Measurements from ENCODE around the gene SMARCE1.

The SMARCE1 gene

DNA sequence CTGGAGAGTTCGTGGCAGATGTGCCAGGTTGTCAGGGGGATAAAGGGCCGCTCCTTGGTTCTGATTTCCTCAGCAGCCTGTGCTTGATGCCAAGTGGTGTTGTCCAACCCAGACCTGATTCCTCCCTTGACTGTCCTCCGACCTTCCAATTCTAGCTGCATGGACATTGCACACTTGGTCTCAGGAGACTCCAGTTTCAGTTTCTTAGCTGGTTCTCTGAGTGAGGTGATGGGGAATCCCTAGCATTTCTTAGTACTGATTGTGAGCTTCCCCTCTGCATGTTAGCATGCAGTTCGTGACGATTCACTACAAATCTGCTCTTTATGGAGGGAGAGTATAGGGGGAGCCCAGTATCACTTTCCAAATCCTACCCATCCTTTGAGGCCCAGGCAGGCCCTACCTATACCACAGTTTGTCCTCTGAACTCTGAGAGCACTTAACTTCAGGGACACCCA is 70.0 kb downstream of the SMARCE1 start:
- Histone ChIP-seq H3K9me2 (replicated peaks; ENCODE audit: insufficient read depth, low read length) (no peaks in the 10 kb centered on the region), H4K20me1 (ENCODE audit: low read depth, low read length) (no peaks in the 10 kb centered on the region), H3K79me2 (ENCODE audit: insufficient read depth, low read length) (no peaks in the 10 kb centered on the region), H2AFZ (ENCODE audit: low read depth, low read length, severe bottlenecking) (no peak overlapping the region), H3K4me3 (ENCODE audit: insufficient read depth, low read length, poor library complexity, severe bottlenecking) (no peak overlapping the region), H3K27me3 (ENCODE audit: low read length) (peaks cover 5% of the 10 kb centered on the region; the same call in 1 of the 2 replicates), H3K9ac (ENCODE audit: low read length) (no peak overlapping the region), H3K27ac (ENCODE audit: low read depth, low read length) (no peak overlapping the region), H3K9me3 (ENCODE audit: insufficient read depth, low read length) (no peaks in the 10 kb centered on the region; the same call in 1 of the 2 replicates), H3K36me3 (ENCODE audit: low read length) (peaks cover 5% of the 10 kb centered on the region; the same call in 1 of the 2 replicates), H3K4me2 (ENCODE audit: low read depth, low read length, poor library complexity, severe bottlenecking) (no peak overlapping the region), H3F3A (ENCODE audit: insufficient read depth) (no peaks in the 10 kb centered on the region)
- TF ChIP-seq, protein P1, sequence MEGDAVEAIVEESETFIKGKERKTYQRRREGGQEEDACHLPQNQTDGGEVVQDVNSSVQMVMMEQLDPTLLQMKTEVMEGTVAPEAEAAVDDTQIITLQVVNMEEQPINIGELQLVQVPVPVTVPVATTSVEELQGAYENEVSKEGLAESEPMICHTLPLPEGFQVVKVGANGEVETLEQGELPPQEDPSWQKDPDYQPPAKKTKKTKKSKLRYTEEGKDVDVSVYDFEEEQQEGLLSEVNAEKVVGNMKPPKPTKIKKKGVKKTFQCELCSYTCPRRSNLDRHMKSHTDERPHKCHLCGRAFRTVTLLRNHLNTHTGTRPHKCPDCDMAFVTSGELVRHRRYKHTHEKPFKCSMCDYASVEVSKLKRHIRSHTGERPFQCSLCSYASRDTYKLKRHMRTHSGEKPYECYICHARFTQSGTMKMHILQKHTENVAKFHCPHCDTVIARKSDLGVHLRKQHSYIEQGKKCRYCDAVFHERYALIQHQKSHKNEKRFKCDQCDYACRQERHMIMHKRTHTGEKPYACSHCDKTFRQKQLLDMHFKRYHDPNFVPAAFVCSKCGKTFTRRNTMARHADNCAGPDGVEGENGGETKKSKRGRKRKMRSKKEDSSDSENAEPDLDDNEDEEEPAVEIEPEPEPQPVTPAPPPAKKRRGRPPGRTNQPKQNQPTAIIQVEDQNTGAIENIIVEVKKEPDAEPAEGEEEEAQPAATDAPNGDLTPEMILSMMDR (IDR thresholded peaks at IDR 0.05; ENCODE audit: insufficient read depth, low read length, poor library complexity, severe bottlenecking): no peak
- TF ChIP-seq EZH2phosphoT487 (conservative IDR thresholded peaks at IDR 0.05; ENCODE audit: low read length): no peak

DNA sequence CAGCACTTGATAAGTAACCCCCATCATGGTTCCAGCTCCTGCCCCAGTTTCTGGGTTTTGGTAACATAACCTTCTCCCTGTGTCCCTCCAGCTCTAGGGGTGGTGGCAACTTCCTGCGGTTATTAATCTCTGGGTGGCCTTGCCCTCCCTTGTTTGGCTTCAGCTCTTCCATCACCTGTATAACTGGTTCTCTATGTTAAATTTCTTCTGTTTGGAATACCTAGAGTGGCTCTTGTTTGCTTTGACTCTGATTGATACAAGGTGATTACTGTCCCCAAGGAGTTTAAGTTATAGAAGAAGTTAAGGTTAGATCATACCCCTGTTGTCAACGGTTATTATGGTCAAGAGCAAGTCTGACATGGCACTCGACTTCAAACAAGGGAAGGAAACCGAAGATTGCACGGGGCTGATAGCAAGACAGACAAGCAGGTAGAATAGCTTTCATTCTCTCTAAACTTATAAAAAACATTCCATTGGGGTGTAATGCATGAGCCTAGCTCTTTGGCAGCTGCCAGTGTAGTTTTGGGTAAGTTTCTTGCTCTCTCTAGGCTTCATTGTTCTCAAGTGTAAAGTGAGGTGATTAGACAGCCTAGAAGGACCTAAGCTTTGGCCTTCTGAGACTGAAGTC is 71.4 kb downstream of the SMARCE1 start:
- peaks cover 5% of the 10 kb centered on the region; the same call in 1 of the 2 replicates for H3K36me3 ChIP-seq (ENCODE audit: low read length)
- H4K20me1 ChIP-seq (ENCODE audit: low read depth, low read length): no peaks in the 10 kb centered on the region
- H3K4me2 ChIP-seq (ENCODE audit: low read depth, low read length, poor library complexity, severe bottlenecking): no peak overlapping the region
- no peak overlapping the region for H3K9ac ChIP-seq (ENCODE audit: low read length)
- H2AFZ ChIP-seq (ENCODE audit: low read depth, low read length, severe bottlenecking): no peak overlapping the region
- H3K27me3 ChIP-seq (ENCODE audit: low read length): peaks cover 5% of the 10 kb centered on the region; the same call in 1 of the 2 replicates
- H3K4me3 ChIP-seq (ENCODE audit: insufficient read depth, low read length, poor library complexity, severe bottlenecking): no peak overlapping the region
- TF ChIP-seq, protein P1 (IDR thresholded peaks at IDR 0.05; ENCODE audit: insufficient read depth, low read length, poor library complexity, severe bottlenecking): no peak
- no peak for TF ChIP-seq EZH2phosphoT487 (conservative IDR thresholded peaks at IDR 0.05; ENCODE audit: low read length)
- no peak overlapping the region for H3K27ac ChIP-seq (ENCODE audit: low read depth, low read length)
- no peaks in the 10 kb centered on the region for H3K9me2 ChIP-seq (replicated peaks; ENCODE audit: insufficient read depth, low read length)
- H3K9me3 ChIP-seq (ENCODE audit: insufficient read depth, low read length): no peaks in the 10 kb centered on the region; the same call in 1 of the 2 replicates
- H3F3A ChIP-seq (ENCODE audit: insufficient read depth): no peaks in the 10 kb centered on the region
- no peaks in the 10 kb centered on the region for H3K79me2 ChIP-seq (ENCODE audit: insufficient read depth, low read length)
